IPS DF 19.7 (cell line): ENCODE data around the gene C16orf78.

Experiments
- DNase-seq: peaks from one replicate; pipeline ENCODE4 v3.0.0-alpha.2; 2013; ENCODE audit warnings: low read depth, low spot score

The C16orf78 gene, protein sequence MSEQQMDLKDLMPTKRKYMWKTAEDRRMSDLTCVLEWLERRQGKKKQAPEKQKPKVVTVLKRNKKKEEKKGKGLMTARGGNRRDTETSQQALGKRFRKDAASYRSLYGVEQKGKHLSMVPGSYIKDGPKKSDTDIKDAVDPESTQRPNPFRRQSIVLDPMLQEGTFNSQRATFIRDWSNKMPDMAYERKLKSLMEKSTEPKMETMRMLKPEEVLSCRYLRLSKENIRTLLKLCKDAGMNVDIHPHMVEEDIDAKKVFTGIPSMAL

GRCh38 chr16:49373504-49373903 lies at the start of gene C16orf78:
Gene C16orf78 (plus strand): TSS chr16:49373804. CDS start chr16:49373940, 136 bp downstream.
- DNase-seq = no peak

DNA sequence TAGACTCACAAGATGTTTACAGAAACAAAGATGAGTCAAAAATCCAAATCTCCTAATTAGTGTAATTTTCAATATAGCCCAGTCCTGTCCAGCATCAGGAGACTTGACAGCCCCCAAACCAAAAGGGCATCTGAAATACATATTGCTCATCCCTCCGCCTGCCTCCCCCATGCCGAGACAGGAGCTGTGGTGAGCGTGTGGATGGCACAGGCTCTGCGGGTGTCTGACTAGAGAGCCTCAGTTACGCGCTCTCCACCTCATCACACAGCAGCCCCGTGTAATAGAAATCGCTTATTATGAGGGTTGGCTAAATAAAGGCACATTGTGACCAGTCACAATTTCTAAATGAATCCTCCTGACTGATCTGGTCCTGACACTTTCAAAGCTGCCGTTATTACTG lies 48.9 kb upstream of the C16orf78 start:
- DNase-seq = no peak

- no peak for DNase-seq
These were observed 46.1 kb upstream of the C16orf78 start for GRCh38 chr16:49327466-49327865.

GRCh38 chr16:49328325-49328724 lies 45.3 kb upstream of the C16orf78 start:
- DNase-seq = no peak

DNA sequence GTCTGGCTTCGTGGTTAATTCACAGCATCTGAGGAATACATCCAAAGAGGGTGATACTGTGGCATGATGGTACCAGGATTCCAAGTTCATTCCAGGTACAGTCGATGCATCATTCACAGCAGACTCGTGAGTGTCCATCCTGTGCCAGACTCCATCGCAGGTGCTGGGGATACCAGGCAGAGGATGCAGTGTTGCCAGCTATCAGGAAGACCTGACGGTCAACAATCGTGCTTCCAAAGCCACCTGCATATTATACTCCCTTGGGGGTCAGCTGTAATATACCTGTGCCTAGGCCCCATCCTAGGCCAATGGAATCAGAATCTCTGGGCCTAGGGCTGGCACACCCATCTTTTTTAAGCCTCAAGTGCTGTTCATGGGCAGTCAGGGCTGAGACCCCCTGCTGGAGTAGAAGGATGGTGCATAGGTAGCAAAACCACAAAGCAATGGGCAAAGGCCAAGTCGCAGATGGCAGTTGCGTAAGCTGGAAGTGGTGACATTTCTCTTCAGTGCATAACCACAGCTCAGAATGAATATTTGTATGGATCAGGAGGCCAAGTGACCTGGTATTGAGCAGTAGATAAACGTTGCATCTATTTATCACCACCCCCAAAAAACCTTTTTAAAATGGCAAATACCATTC lies 42.9 kb upstream of the C16orf78 start:
- DNase-seq = no peak

GRCh38 chr16:49332589-49333258 lies 40.9 kb upstream of the C16orf78 start:
- no peak for DNase-seq

DNA sequence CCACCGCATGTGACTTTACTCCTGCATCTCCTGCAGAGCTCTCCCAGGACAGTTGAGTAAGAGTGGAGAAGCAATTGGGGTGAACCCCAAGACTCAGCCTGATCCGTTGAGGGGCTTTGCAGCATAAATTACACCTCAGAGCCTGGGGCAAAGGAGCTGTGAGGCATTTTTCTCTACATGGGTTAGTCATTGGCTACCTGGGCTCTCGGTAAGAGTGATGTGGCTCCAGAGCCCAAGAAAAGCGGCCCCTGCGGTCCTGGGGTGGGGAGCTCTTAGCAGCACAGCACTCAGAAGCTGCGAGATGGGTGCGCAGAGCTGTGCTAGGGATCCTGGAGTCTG lies 40.4 kb upstream of the C16orf78 start:
- no peak for DNase-seq

GRCh38 chr16:49335828-49336227 lies 37.8 kb upstream of the C16orf78 start:
- no peak for DNase-seq

GRCh38 chr16:49336581-49336980 lies 37.0 kb upstream of the C16orf78 start:
- no peak for DNase-seq

GRCh38 chr16:49337814-49338350 lies 35.7 kb upstream of the C16orf78 start:
- DNase-seq = no peak

DNA sequence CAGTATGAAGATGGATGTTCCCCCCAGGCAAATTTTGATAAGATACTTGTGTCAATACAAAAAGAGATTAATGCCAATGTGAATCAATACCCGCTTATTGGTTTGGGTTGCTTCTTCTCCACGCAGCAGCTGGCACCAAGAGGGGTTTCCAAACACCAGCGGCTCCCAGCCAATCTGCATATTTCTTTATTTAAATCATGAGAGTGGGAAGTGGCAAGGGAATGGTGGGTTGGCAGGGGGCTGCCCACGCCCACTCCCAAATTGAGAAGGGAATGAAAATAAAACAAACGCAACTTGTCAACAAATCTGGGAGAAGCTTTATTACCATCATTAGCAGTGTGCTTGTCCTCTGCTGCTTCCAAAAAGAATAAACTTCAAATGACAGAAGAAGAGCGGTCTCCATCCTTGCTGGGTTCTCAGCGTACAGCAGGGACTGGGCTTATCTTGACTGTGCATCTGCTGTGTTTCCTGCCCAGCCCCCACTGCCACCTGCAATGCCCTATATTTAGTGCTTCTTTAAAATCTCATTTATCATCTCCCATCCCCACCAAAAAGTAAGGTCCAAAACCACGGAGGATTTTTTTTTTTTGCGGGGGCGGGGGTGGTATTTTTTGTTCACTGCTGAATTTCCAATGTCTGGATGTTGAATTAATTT lies 34.9 kb upstream of the C16orf78 start:
- DNase-seq = no peak

DNA sequence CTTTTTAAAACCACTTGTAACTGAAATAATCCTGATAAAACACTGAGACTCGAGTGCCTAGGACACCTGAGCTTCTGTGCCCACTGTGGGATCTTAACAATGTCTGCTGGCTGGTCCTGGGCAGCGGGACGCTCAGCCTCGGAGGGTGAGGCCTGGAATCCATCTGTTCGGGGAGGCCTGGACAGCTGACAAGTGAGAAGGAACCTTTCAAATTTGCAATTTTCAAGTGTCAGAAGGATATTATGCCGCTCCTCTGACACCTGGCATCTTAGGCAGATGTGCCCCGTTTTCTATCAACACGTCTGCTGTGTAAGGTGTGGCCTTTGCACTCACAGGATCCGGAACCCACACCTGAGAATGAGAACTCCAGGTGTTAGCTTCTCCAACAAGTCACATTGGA lies 33.1 kb upstream of the C16orf78 start:
- no peak for DNase-seq

DNA sequence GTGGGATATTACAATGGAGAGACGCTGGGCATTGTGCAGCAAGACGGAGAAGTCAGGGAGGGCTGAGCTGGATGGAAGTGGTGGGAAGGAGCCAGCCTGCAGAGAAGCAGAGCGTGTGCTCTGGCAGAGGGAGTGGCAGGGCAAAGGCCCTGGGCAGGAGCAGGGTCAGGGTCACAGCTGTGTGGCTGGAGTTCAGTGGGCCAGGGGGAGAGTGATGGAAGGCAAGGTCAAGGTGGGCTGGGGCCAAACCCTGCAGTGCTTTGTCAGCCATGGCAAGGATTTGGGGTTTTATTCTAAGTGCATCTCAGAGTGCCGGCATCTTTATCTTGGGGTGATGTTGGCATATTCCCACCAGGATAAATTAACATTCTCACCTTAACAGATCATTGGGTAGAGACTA lies 31.9 kb upstream of the C16orf78 start:
- no peak for DNase-seq

DNA sequence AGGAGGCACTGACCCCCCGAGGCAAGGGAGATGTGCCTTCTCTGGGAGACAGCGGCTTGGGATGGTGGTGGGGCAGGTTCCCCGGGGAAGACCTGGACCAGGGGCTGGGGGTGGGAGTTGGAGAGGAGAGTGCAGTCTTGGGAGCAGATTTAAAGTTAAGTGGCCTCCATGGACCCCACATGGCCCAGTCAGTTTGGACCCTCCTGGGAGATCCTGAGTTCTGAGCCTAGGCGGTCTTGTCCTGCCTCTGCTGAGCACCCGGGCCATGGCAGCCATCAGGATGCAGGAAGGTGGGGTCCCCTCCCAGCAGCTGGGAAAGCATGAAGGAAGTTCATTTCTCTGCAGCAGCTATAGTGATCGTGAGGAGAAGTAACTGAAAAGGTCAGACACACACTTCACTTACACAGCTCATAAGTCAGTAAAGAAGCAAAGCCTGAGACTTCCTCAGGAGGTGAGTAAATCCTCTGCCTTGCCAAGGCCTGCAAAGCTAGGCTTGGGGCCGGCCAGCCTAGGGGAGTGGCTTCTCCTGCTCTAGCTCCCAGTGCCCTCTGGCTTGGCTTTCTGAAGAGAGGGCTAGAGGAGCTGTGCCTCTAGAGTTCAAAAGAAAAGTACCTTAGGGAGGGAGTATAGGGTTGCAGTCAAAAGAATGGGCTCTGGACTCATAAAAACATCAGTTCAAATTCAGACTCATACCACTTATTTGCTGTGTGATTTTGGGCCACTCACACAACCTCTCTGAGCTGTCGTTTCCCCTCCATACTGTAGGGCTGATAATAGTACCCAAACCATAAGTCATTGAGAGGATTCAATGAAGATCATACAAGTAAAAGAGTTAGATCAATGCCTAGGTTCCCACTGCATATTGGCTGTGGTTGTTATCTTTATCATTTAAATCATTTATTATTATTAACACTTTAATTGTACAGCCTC lies 31.0 kb upstream of the C16orf78 start:
- DNase-seq = no peak

DNA sequence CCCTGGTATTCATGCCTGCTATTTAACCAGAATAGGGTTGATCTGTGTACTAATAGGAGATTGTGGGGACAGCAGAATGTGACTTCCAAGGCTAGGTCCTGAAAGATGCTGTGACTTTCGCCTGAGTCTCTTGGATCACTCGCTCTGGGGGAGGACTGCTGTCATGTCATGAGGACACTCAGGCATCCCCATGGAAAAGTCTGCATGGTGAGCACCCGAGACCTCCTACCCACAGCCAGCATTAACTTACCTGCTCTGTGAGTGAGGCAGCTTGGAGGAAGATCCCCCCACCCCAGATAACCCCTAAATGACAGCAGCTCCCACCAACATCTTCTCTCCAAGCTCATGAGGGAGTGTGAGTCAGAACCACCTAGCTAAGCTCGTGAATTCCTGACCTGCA lies 30.3 kb upstream of the C16orf78 start:
- no peak for DNase-seq

GRCh38 chr16:49344401-49344800 lies 29.2 kb upstream of the C16orf78 start:
- no peak for DNase-seq

DNA sequence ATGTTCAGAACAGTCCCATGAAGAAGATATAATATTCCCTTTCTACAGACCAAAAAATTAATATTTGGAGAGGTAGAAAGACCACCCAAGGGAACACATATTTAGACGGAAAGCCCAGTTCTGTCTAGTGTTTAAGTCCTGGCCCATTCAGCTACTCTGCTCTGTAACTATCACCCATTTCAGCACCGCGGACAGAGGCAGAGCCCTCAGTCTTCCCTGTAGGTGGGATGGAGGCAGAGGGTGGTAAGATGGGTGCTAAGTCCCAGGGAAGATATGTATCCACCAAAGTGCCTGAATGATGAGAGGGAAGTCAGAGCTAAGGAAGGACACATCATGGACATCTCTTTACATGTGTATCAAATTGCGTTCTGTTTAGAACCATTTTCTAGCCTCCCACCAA lies 27.8 kb upstream of the C16orf78 start:
- DNase-seq = no peak

DNA sequence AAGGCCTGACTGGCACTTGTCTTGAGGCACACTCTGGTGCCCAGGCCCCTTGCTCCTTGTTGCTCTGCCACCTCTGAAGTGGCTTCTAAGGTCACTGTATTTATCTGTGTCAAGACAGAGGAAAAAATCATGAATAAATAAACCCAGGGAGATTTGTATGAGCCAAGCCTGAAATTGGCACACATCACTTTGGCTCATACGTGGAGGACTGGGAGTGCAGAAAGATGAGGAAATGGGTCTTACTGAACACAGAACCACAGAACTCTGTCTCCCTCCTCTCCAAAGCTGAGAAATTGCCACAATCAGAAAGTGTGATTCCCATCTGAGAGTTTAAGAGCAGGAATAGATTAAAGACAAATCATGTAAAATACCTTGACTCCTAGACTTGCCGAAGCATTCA lies 27.1 kb upstream of the C16orf78 start:
- DNase-seq = no peak

DNA sequence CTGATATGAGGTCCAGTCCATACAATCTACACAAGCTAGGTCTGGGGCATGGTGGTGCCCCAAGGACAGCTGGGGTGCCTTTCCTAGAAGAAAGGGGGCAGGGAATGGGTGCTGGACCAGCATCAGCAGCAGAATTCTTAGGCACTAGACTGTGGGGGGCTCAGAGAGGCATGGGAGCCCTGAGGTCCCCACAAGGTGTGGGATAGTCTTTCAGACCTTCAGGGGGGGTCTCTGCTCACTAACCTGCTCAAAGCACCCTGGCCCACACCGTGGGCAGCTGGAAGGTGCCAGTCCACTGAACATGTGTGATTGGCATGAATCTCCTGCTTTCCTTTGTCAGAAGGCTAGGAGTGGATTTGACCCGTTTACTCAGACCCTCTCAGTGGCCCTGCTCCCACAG lies 26.1 kb upstream of the C16orf78 start:
- no peak for DNase-seq

DNA sequence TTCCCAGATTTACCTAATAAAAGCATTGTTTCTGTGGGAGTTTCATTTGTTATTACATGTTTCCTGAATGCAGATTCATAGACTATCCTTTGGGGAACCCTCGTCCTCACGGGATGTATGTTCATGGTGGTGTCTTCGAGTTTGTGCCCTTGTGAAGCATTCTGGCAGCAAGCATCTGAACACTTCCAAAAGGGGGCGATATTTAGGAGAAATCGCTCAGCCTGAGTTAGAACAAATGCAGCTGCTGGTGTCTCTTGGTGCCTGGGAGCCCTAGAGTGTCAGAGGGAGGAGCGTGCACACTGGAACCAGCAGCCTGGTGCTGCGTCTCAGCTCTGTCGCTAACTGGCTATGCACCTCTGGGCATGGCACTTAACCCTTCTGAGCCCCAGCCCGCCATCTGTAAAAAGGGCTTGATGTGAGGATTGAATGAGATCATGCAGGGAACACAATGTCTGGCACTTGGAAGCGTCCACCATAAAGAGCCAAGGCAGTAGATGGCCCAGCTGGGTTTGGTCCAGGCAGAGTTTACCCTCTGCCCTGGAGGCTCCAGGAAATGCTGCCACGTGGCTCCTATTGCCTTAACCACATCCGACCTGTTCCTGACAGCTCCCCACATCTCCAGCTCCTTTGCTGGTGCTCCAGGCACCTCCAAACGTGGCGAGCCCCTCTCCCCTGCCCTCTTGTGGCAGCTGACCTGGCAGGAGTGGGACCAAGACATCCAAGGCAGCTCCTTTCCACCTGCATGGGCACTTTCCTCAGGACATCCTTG lies 25.0 kb upstream of the C16orf78 start:
- no peak for DNase-seq
